Measurements from ENCODE around the gene NKIRAS1. TPM values are rescaled to one million over a fixed set of nuclear protein-coding genes. Genes with fewer than 3 reads are reported as not detected.

NKIRAS1 gene
- total and polyA plus RNA-seq, 2 of the 8 experiments (the other 6 are each of a cell fraction or from before 2014, with no cell fraction given): 3.4 to 7.0 TPM

DNA sequence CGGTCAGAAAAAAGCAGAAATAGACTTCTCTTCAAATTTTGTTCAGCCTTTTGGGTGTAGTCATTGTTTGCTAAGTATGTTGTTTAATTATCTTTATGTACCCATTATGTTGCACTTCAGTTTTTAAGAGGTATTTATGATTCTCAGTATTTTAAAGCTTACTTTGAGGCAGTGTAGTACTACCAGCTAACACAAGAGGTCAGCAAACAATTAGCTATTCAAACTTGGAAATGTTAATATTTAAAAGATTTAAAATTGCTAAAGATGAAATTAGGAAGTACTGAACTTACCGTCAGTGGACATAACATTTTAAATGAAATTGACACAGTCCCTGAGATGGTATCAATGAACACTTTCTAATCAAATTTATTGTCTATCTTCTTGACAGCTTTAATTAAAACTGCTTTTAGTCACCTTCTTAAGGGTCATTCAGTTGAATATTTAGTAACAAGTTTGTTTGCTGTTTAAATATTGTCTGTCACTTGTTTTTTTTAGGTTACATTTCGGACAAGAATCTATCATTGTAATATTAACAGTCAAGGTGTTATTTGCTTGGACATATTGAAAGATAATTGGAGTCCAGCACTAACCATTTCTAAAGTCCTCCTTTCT is 28.1 kb downstream of the NKIRAS1 start (continued):
- TF ChIP-seq, protein P1, sequence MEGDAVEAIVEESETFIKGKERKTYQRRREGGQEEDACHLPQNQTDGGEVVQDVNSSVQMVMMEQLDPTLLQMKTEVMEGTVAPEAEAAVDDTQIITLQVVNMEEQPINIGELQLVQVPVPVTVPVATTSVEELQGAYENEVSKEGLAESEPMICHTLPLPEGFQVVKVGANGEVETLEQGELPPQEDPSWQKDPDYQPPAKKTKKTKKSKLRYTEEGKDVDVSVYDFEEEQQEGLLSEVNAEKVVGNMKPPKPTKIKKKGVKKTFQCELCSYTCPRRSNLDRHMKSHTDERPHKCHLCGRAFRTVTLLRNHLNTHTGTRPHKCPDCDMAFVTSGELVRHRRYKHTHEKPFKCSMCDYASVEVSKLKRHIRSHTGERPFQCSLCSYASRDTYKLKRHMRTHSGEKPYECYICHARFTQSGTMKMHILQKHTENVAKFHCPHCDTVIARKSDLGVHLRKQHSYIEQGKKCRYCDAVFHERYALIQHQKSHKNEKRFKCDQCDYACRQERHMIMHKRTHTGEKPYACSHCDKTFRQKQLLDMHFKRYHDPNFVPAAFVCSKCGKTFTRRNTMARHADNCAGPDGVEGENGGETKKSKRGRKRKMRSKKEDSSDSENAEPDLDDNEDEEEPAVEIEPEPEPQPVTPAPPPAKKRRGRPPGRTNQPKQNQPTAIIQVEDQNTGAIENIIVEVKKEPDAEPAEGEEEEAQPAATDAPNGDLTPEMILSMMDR (IDR thresholded peaks at IDR 0.05; ENCODE audit: control extremely low read depth in 1 of 3, insufficient read depth in 1 of 3, low read depth in 1 of 3, low read length in 3 of 3): peak in 2 of 3 experiments; percentile 5 to 53; a peak in 2 of 4 replicates
- TF ChIP-seq ASH2L (IDR thresholded peaks at IDR 0.05; ENCODE audit: low read length) (no peak), ZNF274 (IDR thresholded peaks at IDR 0.05; ENCODE audit: borderline replicate concordance, extremely low read depth, low read length) (no peak), FOSL1 (IDR thresholded peaks at IDR 0.05; ENCODE audit: insufficient read depth, low read depth, low read length) (no peak)

Measured in H1 (cell line).